HG02885 (cell line): ENCODE results near the gene ERCC6.

Experiments
- ATAC-seq: cut with Tn5 transposase; IDR thresholded peaks from one replicate; pipeline ENCODE4 v1.9.1; 2021; ENCODE audit warnings: mild to moderate bottlenecking; ENCODE audit not compliant: unreplicated experiment, poor library complexity

The ERCC6 gene

GRCh38 chr10:49538381-49539319 lies at the start of gene ERCC6:
TSS of gene ERCC6 (minus strand) at chr10:49539121.
- ATAC-seq = peak; percentile 76

DNA sequence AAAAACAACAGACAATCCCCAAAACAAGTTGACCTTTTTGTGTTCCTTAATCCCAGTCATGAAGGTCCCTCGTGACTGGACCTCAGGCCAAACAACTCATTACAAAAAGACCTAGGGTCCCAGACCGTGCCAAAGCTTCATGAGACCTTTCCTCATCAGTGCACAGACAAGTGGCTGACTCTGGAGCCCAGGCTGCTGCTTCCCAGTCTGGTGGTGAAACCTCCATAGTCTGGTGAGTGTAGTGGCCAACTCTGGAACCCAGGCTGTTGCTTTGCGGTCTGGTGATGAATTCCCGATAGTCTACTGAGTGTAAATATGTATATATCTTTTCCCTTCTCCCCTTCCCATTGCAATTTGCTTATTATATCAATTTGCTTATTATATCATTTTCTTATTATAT lies 49.1 kb upstream of the ERCC6 start:
- no peak for ATAC-seq

GRCh38 chr10:49585387-49585786 lies 46.5 kb upstream of the ERCC6 start:
- ATAC-seq = no peak

- ATAC-seq = no peak
Observed at GRCh38 chr10:49579621-49580020, 40.7 kb upstream of the ERCC6 start.

DNA sequence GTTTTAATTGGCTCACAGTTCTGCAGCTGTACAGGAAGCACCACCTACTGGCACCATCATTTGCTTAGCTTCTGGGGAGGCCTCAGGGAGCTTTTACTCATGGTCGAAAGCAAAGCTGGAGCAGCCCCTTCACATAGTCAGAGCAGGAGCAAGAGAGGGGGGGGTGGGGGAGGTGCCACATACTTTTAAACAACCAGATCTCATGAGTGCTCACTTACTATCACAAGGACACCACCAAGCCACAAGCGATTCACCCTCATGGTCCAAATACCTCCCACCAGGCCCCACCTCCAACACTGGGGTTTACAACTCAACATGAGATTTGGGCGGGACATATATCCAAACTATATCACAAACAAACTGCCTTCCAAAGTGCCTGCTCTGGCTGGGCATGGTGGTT lies 39.5 kb upstream of the ERCC6 start:
- ATAC-seq = no peak

GRCh38 chr10:49577182-49577925 lies 38.4 kb upstream of the ERCC6 start:
- ATAC-seq = peak; percentile 49

- no peak for ATAC-seq
Observed at GRCh38 chr10:49575489-49576072, 36.7 kb upstream of the ERCC6 start.

DNA sequence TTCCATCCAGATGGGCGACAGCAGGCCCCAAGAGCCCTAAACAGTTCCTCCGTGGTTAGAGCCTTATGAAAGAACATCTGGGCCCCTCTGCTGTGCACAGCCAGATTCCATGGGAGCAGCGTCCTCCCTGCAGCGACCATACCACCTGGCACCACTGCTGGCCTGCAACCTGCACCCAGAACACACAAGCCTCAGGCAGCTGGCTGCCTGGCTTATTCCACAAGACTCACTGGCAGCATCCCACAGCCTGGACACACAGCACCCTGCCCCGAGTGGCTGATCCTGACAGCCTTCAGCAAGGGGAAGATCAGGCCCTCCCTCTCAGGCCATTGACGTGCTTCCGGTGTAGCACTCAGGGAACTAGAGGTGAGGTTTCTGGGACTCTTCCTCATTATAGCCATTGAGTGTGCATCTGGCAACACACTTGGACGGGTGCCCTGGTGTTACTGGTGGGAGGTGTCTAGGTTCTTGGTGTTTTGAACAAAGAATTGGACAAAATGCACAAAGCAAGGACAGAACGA lies 33.7 kb upstream of the ERCC6 start:
- no peak for ATAC-seq

GRCh38 chr10:49571388-49571787 lies 32.5 kb upstream of the ERCC6 start:
- ATAC-seq = no peak

GRCh38 chr10:49569031-49569631 lies 30.2 kb upstream of the ERCC6 start:
- ATAC-seq = no peak

GRCh38 chr10:49568235-49568634 lies 29.3 kb upstream of the ERCC6 start:
- ATAC-seq = peak; percentile 85

- peak; percentile 14 for ATAC-seq
Observed at GRCh38 chr10:49567810-49568209, 28.9 kb upstream of the ERCC6 start.

DNA sequence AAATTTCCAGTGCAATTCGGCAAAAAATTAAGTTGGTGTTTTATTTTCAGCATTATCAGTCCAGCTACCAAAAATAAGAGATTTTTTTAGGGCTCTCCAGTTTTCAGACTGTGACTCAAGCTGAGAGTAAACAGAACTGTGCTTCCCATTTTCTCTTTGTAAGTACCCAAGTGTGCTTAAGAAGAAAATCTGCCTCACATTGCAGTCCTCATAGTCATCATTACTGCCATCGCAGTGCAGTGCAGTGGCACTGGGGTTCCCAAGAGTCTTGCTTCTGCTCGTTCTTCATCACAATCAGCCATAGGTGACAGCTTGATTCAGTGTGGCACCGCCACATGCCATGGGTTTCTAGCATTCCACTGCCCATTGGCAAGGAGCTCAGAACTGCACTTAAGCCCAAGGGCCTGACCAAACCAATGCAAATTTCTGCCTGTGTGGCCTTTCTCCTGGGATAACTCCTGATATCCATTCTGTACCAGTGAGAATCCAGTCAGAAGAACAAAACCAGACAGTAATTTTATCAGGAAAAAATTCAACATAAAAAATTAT lies 25.6 kb upstream of the ERCC6 start:
- ATAC-seq = no peak

DNA sequence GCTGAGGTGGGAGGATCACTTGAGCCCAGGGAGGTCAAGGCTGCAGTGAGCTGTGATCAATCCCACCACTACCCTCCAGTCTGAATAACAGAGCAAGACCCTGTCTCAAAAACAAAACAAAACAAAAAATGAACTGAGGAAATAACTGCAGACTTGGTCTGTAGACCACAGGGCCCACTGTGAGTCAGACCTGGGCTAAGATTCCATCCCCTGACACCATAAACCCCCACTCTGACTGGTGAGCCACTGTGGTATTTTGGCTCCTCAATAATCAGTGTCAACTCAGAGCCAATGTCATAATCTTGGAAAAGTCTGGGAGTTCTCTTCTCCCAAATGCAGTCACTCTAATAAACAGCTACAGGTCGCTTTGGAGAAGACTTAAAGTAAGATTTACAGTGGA lies 24.0 kb upstream of the ERCC6 start:
- ATAC-seq = no peak

DNA sequence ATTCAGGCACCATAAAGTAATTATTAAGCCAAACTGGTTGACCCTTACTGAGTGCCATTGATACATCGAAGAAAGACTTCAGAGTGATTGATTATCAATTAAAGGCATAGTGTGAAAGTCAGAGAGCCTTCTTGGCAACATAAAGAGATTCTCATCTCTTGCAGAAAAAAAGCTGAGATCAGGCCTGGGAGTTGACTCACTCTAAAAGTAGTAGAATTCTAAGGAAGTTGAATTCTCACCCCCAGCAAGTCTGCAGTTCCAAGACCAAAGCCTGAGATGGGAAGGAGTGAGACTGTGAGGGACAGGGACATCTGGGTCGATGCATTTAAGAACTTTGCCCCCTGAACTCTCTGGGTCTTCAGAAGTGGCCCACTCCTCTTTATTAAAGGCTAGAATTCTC lies 21.6 kb upstream of the ERCC6 start:
- ATAC-seq = no peak

- ATAC-seq = no peak
Observed at GRCh38 chr10:49559476-49559875, 20.6 kb upstream of the ERCC6 start.

DNA sequence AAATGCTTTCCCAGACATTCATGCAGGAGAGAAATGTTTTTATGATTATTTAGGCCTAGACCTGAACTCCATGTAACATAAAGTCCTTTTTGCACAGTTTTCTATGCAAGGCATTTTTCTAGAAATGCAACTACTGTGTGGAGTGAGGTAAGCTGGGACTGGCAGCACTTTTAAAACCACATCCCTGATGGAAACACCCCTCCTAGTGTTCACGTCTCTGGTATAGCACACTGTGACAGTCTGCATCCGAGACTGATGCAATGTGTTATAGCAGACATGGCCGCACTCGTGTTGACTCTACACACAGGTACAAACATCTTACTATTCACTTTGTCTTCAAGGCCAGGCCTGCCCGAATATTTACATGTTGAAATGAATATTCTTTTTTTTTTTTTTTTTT lies 19.3 kb upstream of the ERCC6 start:
- no peak for ATAC-seq

GRCh38 chr10:49557681-49558080 lies 18.8 kb upstream of the ERCC6 start:
- no peak for ATAC-seq

DNA sequence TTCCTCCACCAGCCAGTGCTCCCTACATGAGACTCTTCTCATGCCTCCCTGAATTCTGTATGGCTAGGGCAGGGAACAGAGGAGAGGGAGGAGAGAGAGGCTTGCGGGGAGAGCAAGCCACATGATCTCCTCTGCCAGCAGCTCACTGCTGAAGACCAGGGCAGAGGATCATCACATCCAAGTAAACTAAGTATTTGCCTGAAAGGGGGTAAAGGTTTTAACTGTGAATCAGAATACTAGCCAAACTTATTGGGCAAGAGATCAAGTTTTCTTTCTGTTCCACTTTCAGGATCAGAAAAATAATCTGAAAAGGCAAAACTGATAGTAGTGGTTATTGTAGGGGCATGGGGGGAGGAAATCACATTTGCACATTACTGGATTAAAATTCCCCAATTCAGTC lies 17.8 kb upstream of the ERCC6 start:
- ATAC-seq = no peak

DNA sequence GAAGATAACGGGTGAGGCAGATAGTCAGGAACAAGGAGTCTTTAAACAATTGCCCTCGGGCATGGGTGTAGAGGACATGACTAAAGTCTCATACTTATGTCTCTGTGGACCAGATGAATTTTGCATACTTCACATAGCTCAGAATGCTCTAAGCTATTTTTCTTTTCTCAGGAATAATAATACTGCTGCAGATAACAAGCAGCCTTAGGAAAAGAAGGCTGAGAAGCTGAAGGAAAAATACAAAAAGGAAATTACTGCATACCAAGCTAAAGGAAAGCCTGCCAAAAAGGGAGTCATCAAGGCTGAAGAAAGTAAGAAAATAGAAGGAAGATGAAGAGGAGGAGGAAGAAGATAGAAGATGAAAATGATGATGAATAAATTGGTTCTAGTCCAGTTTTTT lies 13.4 kb upstream of the ERCC6 start:
- no peak for ATAC-seq
